Left ventricle myocardium inferior (tissue), 1 donor: Measurements from ENCODE around the gene HAUS5. TPM values are rescaled to one million over a fixed set of nuclear protein-coding genes. Genes with fewer than 3 reads are reported as not detected.

ENCODE experiments used
- DNase-seq: peaks from one replicate; pipeline ENCODE4 v3.0.0-alpha.2; 2020
- H3K27ac ChIP-seq: fragments of 200-600 bp; replicated peaks from 2 replicates; pipeline ENCODE4 v1.8.0; 2021
- H3K27me3 ChIP-seq: fragments of 200-600 bp; 2 replicates; pipeline ENCODE4 v1.8.0; 2021; ENCODE audit warnings: low read depth
- H3K36me3 ChIP-seq: fragments of 200-600 bp; 2 replicates; pipeline ENCODE4 v1.8.0; 2021
- H3K4me1 ChIP-seq: fragments of 200-600 bp; 2 replicates; pipeline ENCODE4 v1.8.0; 2021
- H3K4me3 ChIP-seq: fragments of 200-600 bp; 2 replicates; pipeline ENCODE4 v1.8.0; 2021; ENCODE audit warnings: mild to moderate bottlenecking, moderate library complexity
- H3K9me3 ChIP-seq: fragments of 200-600 bp; replicated peaks from 2 replicates; pipeline ENCODE4 v1.8.0; 2021
- intact Hi-C: fragments of 100-400 bp; cut with micrococcal nuclease; formaldehyde crosslinking; loops from one replicate; pipeline ENCODE4 v1.11.0; 2022
- long read RNA-seq: library from polyadenylated mRNA; unstranded; transcript quantifications from one replicate; pipeline ENCODE4 v2.0.0, GENCODE V29; 2021
- total RNA-seq: library from RNA; stranded (reverse); fragmentation: NEBNext Ultra II Directional; extraction: Animal tissue kit (Norgen Biotek cat#: 25700); gene quantifications from one replicate; pipeline ENCODE4 v1.2.1, GENCODE V29; 2021
- TF ChIP-seq, protein P1 (sequence below): fragments of 200-600 bp; IDR thresholded peaks from 2 replicates; pipeline ENCODE4 v1.8.0; 2021; ENCODE audit warnings: antibody characterized with exemption, mild to moderate bottlenecking, borderline replicate concordance
- donor health status: DM: no; HTN: yes; CAD: no; lungs with severe emphysema.

The HAUS5 gene, protein sequence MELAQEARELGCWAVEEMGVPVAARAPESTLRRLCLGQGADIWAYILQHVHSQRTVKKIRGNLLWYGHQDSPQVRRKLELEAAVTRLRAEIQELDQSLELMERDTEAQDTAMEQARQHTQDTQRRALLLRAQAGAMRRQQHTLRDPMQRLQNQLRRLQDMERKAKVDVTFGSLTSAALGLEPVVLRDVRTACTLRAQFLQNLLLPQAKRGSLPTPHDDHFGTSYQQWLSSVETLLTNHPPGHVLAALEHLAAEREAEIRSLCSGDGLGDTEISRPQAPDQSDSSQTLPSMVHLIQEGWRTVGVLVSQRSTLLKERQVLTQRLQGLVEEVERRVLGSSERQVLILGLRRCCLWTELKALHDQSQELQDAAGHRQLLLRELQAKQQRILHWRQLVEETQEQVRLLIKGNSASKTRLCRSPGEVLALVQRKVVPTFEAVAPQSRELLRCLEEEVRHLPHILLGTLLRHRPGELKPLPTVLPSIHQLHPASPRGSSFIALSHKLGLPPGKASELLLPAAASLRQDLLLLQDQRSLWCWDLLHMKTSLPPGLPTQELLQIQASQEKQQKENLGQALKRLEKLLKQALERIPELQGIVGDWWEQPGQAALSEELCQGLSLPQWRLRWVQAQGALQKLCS
- 3.7 TPM for total RNA-seq
- long read RNA-seq, full-length matches to known transcripts, result 13 of 21 reads
- long read RNA-seq, partial matches to known transcripts, result 5 of 21 reads
- long read RNA-seq, other reads (novel, unspliced or antisense), result 3 of 21 reads

DNA sequence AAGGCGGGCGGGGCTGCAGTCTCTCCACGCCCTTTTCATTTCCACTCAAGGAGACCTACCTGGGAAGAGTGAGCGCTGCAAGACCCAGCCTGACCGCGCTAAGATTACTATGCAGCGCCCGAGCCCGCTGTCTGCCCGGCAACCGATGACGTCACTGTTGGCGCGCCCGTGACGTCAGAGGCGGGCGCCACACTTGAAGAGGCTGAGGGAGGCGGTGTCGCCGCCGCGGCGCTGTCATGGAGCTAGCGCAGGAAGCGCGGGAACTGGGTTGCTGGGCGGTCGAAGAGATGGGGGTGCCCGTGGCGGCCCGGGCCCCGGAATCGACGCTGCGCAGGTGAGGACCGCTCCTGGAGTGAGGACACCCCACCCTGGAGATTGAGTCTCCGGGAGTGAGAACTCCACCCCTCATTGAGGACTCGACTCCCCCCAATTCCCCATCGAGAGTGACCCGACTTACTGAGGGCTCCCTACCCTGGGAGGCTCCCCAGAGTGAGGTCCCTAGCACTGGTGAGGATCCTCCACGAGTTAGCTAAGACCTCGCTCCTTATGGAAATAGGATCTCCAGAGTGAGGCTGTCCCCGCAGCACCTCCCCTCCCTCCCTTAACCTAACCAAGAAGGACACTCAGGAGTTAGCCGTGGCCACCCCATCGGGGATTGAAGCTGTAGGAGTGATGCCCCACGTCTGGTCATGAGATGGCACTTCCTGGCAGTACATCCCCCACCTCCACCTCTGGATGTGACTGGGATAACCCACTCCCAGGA, at the start of gene HAUS5:
Gene HAUS5 (plus strand): TSS at position 177 of the 763 bp plus-strand sequence. CDS start 60 bp downstream, at position 237.
- peak within 1 kb of the TSS; percentile 80 for H3K4me3 ChIP-seq
- H3K9me3 ChIP-seq, result peaks cover 10% of the 10 kb centered on the region
- intact Hi-C loops, result no loop called here
- H3K27ac ChIP-seq, result peak within 1 kb of the TSS; percentile 63
- peak; percentile 93 for DNase-seq
- peaks cover 15% of the 10 kb centered on the region for H3K4me1 ChIP-seq
- H3K36me3 ChIP-seq, result no peaks in the 10 kb centered on the region
- TF ChIP-seq, protein P1, sequence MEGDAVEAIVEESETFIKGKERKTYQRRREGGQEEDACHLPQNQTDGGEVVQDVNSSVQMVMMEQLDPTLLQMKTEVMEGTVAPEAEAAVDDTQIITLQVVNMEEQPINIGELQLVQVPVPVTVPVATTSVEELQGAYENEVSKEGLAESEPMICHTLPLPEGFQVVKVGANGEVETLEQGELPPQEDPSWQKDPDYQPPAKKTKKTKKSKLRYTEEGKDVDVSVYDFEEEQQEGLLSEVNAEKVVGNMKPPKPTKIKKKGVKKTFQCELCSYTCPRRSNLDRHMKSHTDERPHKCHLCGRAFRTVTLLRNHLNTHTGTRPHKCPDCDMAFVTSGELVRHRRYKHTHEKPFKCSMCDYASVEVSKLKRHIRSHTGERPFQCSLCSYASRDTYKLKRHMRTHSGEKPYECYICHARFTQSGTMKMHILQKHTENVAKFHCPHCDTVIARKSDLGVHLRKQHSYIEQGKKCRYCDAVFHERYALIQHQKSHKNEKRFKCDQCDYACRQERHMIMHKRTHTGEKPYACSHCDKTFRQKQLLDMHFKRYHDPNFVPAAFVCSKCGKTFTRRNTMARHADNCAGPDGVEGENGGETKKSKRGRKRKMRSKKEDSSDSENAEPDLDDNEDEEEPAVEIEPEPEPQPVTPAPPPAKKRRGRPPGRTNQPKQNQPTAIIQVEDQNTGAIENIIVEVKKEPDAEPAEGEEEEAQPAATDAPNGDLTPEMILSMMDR, result no peak
- H3K27me3 ChIP-seq, result no peaks in the 10 kb centered on the region

DNA sequence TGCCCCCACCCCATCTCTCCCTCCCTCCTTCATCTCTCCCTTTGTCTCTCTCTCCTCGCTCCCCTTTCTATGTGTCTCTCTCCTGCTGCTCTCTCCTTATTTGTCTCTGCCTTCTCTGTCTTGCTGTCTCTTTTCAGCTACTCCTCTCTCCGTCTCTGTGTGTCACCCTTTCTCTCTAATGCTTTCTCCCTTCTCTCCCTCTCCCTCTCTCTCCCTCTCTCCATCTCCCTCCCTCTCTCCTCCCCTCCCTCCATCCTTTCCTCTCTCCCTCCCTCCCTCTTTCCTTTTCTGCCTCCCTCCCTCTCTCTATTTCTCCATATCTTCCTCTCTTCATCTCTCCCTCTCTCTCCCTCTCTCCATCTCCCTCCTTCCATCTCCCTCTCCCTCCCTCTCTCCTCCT, 49.8 kb upstream of the HAUS5 start:
- Histone ChIP-seq H3K4me3 (no peak overlapping the region), H3K27ac (no peak overlapping the region), H3K36me3 (no peaks in the 10 kb centered on the region), H3K9me3 (no peaks in the 10 kb centered on the region), H3K27me3 (peaks cover 74% of the 10 kb centered on the region), H3K4me1 (peaks cover 9% of the 10 kb centered on the region)
- TF ChIP-seq, protein P1, result no peak
- DNase-seq, result no peak
- intact Hi-C loops, result no loop called here

DNA sequence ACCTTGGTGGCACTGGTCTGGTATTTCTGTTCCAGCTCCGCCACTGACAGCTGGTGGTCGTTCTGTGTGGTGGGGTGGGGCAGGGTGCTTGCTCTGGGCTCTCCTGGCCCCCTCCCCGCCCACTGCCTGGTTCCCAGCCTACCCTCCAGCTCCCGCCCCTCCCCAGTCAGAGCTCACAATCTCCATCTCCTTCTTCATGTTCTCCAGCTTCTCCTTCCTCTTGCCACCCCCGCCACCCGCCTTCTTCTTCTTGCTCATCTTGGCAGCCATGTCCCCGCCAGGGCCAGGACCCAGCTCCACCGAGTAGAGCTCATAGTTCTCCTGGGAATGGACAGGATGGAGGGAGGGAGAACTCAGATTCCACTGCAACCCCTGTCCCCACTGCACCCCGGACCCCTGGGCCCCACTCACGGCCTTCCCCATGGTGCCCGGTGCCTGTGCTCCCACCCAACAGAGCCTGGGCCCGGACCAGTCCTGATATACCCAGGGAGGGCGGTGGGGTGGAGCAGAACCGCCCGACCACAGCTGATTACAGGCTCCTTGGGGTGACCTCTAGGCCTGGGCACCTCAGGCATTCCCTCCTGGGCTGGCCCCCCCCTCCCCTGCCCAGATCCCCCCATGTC, 49.2 kb upstream of the HAUS5 start, which contains the start of gene ATP4A:
Gene ATP4A (minus strand): TSS at position 452 of the 623 bp plus-strand sequence. CDS start 29 bp downstream, at position 423.
- Histone ChIP-seq H3K27me3 (peaks cover 68% of the 10 kb centered on the region), H3K4me1 (peaks cover 3% of the 10 kb centered on the region), H3K9me3 (no peaks in the 10 kb centered on the region), H3K27ac (no peak within 1 kb of the TSS), H3K4me3 (no peak within 1 kb of the TSS), H3K36me3 (no peaks in the 10 kb centered on the region)
- TF ChIP-seq, protein P1, result no peak
- intact Hi-C loops, result no loop called here
- DNase-seq, result no peak

DNA sequence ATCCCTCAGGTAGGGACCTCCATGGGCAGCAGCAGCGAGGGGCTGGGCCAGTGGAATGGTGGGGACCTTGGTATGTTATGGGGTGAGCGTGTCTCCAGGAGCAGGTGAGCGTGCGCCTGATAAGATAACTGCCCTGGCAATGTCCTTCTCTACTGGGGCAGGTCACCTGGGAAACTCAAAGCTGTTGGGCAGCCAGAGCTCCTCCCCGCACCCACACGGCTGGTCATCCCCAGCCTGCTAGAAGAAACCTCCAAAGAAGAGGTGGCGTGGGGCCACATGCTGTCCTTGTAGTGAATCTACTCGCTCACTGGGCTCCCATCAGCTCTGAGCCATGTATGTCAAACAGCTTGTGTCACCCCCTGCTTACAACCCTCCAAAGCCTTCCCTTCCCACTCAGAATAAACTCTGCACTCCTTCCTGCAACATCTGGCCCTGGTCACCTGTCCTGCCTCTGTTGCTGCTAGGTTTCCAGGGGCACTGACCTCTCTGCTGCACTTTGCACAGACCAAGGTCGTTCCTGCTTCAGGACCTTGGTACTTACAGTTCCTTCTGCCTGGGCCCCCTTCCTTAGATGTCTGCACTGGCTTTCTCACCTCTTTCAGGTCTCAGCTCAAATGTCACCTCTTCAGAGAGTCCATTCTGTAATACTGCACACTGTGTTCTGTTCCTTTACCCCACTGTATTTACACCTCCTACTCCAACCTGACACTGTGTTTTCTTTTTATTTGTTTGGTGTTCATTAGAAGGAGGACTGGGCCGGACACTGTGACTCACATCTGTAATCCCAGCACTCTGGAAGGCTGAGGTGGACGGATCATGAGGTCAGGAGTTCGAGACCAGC, 47.3 kb upstream of the HAUS5 start:
- intact Hi-C loops, result no loop called here
- H3K27me3 ChIP-seq, result peaks cover 67% of the 10 kb centered on the region
- no peak overlapping the region for H3K4me3 ChIP-seq
- no peak overlapping the region for H3K27ac ChIP-seq
- no peak for DNase-seq
- TF ChIP-seq, protein P1, result no peak
- no peaks in the 10 kb centered on the region for H3K9me3 ChIP-seq
- H3K36me3 ChIP-seq, result no peaks in the 10 kb centered on the region
- no peaks in the 10 kb centered on the region for H3K4me1 ChIP-seq
